HFFc6 (cell line): ENCODE data around the gene MSANTD2. TPM values are rescaled to one million over a fixed set of nuclear protein-coding genes. Genes with fewer than 3 reads are reported as not detected.

Experiments used
- DNase-seq: peaks from one replicate; pipeline ENCODE4 v3.0.0-alpha.2; 2018
- H3K27ac Mint-ChIP-seq: 2 replicates; pipeline ENCODE4 v1.8.0; 2020; ENCODE audit warnings: mild to moderate bottlenecking, mixed read lengths
- H3K27me3 Mint-ChIP-seq: 2 replicates; pipeline ENCODE4 v1.8.0; 2021; ENCODE audit warnings: mild to moderate bottlenecking, moderate library complexity, mixed read lengths; ENCODE audit not compliant: insufficient read depth
- H3K36me3 Mint-ChIP-seq: 2 replicates; pipeline ENCODE4 v1.8.0; 2021; ENCODE audit warnings: low read depth, mixed read lengths
- H3K4me1 Mint-ChIP-seq: 2 replicates; pipeline ENCODE4 v1.8.0; 2020; ENCODE audit warnings: low read depth, mixed read lengths
- H3K4me3 Mint-ChIP-seq: 2 replicates; pipeline ENCODE4 v1.8.0; 2020; ENCODE audit warnings: mild to moderate bottlenecking, moderate library complexity, mixed read lengths
- H3K9me3 Mint-ChIP-seq: 2 replicates; pipeline ENCODE4 v1.8.0; 2020; ENCODE audit warnings: mild to moderate bottlenecking, mixed read lengths
- total RNA-seq, 6 experiments: library from RNA; stranded (reverse); fragmentation: NEBNext Ultra II Directional; extraction: Animal tissue kit (Norgen Biotek cat#: 25700); gene quantifications; 2 replicates in 1 of 6; 3 replicates in 5 of 6; pipeline ENCODE4 v1.2.3, GENCODE V29; 2021
- TF ChIP-seq, protein P1 (sequence below): fragments of 200-600 bp; sonication (generic); IDR thresholded peaks from 2 replicates; pipeline ENCODE4 v1.5.0; 2021; ENCODE audit warnings: antibody characterized with exemption, mild to moderate bottlenecking

MSANTD2 gene
- total RNA-seq, 6 experiments from 2014 or later = 4.4 to 7.1 (median 5.8) TPM

DNA sequence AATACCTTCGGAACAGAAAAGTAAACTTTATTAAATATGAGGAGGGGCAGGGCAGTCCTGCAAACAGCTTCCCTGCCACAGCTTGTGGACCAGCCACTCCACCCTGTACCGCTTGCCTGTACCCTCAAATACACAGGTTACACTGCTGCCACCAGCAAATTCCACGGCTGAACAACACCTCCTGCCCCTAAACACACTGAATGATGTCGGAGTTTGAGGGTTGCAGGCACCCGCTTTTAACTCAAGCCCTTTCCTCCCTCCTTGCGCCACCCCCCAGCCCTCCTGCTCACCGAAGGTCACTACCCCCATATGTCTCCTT lies 52.1 kb downstream of the MSANTD2 start:
- Mint-ChIP-seq H3K4me1 (peaks cover 40% of the 10 kb centered on the region), H3K9me3 (no peaks in the 10 kb centered on the region), H3K27ac (no peak overlapping the region), H3K27me3 (peaks cover 22% of the 10 kb centered on the region), H3K4me3 (no peak overlapping the region), H3K36me3 (no peaks in the 10 kb centered on the region)
- TF ChIP-seq, protein P1, sequence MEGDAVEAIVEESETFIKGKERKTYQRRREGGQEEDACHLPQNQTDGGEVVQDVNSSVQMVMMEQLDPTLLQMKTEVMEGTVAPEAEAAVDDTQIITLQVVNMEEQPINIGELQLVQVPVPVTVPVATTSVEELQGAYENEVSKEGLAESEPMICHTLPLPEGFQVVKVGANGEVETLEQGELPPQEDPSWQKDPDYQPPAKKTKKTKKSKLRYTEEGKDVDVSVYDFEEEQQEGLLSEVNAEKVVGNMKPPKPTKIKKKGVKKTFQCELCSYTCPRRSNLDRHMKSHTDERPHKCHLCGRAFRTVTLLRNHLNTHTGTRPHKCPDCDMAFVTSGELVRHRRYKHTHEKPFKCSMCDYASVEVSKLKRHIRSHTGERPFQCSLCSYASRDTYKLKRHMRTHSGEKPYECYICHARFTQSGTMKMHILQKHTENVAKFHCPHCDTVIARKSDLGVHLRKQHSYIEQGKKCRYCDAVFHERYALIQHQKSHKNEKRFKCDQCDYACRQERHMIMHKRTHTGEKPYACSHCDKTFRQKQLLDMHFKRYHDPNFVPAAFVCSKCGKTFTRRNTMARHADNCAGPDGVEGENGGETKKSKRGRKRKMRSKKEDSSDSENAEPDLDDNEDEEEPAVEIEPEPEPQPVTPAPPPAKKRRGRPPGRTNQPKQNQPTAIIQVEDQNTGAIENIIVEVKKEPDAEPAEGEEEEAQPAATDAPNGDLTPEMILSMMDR = no peak
- no peak for DNase-seq

DNA sequence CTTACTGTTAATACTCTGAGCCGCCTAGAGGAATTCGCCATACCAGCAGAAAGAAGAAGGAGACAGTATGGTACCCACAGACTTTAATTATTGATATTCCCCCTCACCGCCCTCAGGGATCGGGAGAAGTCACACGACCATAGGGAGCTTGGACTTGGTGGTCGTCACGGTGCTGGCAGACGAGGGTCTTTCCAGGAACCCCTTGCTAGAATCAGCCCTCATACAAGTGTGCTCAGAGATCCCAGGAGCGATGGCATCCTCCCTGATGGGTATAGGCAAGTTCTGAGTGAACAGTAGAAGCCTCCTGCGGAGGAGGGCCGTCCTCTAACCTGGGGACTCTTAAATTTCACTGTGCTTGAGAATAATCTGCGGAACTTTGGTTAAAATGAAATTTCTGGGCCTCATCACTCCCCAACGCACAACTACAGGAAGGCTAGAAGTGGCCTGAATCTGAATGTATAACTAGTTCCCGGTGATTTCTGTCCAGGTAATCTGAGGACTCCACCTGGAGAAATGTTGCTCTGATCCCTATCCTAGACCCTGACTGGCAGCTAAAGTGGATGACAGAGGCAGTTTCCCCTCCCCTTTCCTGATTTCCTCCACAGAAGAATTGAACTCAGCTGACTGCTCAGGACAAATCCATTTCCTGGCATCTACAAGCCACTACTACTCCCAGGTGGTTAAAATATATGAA lies 52.7 kb downstream of the MSANTD2 start:
- no peaks in the 10 kb centered on the region for H3K36me3 Mint-ChIP-seq
- DNase-seq = no peak
- peak overlapping the region; percentile 92 for H3K4me3 Mint-ChIP-seq
- H3K27ac Mint-ChIP-seq = peak overlapping the region; percentile 45
- peaks cover 22% of the 10 kb centered on the region for H3K27me3 Mint-ChIP-seq
- TF ChIP-seq, protein P1 = no peak
- no peaks in the 10 kb centered on the region for H3K9me3 Mint-ChIP-seq
- H3K4me1 Mint-ChIP-seq = peaks cover 36% of the 10 kb centered on the region

DNA sequence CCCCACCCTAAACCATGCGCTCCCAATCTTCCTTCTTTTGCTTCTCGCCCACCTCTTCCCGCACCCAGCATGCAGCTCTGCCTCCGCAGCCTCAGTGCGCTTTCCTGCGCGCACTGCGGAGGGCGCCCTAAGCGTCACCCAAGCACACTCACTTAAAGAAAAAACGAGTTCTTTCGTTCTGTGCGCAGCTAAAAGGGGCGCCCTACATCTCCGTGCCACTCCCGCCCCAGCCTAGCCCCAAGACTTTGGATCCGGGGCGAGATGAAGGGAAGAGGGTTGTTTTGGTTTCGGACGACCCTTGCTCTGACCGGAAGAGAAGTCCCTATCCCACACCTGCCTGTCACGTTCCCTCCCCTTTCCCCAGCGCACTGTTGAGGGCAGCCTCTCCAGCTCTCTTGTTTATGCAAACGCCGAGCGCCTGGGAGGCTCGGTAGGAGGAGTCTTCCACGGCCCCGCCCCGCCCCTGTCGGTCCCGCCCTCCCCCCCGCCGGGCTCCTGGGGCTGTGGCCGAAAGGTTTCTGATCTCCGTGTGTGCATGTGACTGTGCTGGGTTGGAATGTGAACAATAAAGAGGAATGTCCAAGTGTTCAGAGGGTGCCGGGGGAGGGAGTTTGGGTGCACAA lies 53.5 kb downstream of the MSANTD2 start:
- peaks cover 22% of the 10 kb centered on the region for H3K27me3 Mint-ChIP-seq
- peak overlapping the region; percentile 92 for H3K4me3 Mint-ChIP-seq
- H3K27ac Mint-ChIP-seq = peak overlapping the region; percentile 58
- no peaks in the 10 kb centered on the region for H3K9me3 Mint-ChIP-seq
- H3K36me3 Mint-ChIP-seq = no peaks in the 10 kb centered on the region
- H3K4me1 Mint-ChIP-seq = peaks cover 34% of the 10 kb centered on the region
- TF ChIP-seq, protein P1 = peak; percentile 68
- peak; percentile 72 for DNase-seq

DNA sequence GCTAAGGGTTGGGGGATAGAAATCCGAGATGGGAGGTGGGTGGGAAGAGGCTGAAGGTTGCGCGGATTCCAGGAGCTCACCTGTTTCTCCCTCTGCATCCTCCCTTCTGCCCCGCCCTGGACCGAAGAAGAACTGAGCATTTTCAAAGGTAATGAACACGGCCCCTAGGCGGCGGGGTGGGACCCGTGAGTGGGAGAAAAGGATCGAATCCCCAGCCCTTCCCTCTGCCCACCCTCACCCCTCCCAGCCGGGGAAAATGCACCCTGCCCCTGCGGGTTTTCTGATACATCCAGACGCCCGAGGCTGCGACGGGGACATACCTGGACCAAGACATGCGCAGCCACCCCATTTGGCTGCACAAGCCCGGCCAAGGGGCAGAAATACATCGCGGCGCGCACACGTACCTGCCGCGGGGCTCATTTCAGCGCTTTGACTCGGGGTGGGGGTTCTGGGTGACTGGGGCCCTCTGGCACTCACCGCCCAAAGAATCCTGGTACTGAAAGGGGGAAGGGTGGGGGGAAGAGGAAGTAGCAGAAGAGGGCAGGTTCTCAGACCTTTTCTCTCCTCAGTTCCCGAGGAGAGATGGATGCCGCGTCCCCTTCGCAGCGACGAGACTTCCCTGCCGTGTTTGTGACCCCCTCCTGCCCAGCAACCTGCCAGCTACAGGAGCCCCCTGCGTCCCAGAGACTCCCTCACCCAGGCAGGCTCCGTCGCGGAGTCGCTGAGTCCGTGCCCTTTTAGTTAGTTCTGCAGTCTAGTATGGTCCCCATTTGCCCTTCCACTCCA lies 54.2 kb downstream of the MSANTD2 start:
- H3K27me3 Mint-ChIP-seq = peaks cover 22% of the 10 kb centered on the region
- DNase-seq = no peak

DNA sequence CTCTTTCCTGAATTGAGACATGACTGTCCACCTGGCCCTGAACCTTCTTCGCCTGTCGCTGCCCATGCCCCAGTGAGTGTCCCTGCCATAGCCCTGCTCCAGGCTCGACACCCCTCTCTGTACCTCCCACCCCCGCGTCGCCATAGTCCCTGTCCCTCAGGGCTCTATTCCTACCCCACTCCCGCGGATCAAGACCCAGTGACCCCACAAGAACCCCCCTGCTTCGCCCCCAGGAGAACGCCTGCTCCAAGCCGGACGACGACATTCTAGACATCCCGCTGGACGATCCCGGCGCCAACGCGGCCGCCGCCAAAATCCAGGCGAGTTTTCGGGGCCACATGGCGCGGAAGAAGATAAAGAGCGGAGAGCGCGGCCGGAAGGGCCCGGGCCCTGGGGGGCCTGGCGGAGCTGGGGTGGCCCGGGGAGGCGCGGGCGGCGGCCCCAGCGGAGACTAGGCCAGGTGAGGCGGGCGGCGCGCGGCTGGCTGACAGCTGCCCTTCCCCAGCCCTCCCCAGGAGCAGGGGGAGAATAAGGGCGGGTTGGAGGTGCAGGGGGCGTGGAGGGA lies 54.9 kb downstream of the MSANTD2 start:
- no peak for DNase-seq
- H3K4me3 Mint-ChIP-seq = peak overlapping the region; percentile 60
- H3K4me1 Mint-ChIP-seq = peaks cover 40% of the 10 kb centered on the region
- H3K27me3 Mint-ChIP-seq = peaks cover 22% of the 10 kb centered on the region
- H3K9me3 Mint-ChIP-seq = no peaks in the 10 kb centered on the region
- TF ChIP-seq, protein P1 = no peak
- no peak overlapping the region for H3K27ac Mint-ChIP-seq
- H3K36me3 Mint-ChIP-seq = no peaks in the 10 kb centered on the region

More for the DNA sequence above, 54.2 kb downstream of the MSANTD2 start:
- Mint-ChIP-seq H3K27ac (peak overlapping the region; percentile 58; the same call in 1 of the 2 replicates), H3K4me1 (peaks cover 34% of the 10 kb centered on the region), H3K36me3 (no peaks in the 10 kb centered on the region), H3K9me3 (no peaks in the 10 kb centered on the region), H3K4me3 (peak overlapping the region; percentile 92)
- TF ChIP-seq, protein P1 = peak; percentile 46
